A549 treated with Mapracorat at 1 μM for 4 hours (cell line): ENCODE results near the gene IHH. TPM values are rescaled to one million over a fixed set of nuclear protein-coding genes. Genes with fewer than 3 reads are reported as not detected.

Source experiments
- total RNA-seq: library from RNA; stranded (reverse); fragments of 200-300 nt; extraction: Qiagen RNA extraction; gene quantifications from 5 replicates; pipeline ENCODE4 v1.2.3, GENCODE V29; 2022

The IHH gene
- total RNA-seq, result 0.30 to 0.89 TPM (median 0.53 TPM) in 5 replicates

DNA sequence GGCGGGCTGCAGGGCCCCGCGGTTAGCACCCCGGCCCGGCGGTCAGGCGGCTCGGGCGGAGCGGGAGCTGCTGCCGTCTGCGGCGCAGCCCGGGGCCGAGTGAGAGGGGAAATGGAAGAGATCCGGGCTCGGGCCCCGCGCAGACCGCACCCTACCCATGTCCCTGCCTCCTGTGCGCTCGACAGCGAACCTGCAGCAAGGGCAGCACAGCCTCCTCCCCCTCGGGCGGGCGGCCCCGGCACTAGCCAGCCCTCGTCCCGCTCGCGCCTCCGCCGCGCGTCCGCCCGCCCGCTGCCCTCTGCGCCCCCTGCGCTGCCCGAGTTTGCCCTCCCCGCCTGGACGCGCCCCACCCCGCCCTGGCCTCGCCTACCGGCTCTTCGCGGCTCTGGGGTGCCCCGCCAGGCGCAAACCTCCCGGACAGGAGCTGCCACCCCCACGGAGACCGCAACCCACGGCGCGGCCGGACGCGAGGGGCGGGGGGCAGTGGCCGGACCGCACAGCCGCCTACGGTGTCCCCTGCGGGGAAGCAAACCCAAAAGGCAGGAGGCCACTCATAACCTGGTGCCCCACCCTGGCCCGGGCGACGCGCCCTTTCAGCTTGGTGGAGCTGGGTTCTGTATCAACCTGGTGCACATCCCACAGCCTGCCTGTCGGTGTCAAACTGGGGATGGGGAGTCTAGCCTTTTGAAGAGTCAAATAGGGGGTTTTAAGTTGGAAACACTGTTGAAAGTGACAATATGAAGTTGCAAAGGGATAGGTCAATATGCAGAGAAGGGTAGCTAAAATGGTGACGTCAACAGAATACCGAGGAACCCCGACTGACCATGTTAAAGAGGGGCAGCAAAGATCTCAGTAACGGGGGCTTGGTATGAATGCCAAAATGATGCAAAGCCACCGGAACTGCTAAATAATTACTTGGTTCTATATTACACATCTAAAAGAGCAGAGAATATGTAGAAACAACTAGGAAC, at the start of gene IHH:
TSS of gene IHH (minus strand) at position 101 of the 971 bp plus-strand sequence. CDS start 454 bp downstream, outside the sequence.

DNA sequence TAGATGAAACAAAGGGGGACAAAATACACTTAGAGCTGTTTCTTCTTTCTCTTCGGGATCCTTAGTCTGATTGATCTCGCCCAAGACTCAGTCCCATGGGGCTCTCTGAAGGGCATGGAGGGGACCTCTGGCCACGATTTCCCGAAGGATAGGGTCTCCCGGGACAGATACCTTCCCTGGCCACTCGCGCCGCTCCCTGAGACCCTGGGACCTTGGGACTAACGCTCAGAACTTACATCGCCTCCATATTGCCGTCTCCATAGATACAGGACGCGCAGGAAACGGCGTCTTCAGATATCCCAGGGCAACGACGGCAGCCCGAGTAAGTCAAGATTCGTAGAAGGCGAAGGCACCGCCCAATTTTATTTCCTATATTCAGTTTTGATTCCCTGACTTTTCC, 19.5 kb downstream of the IHH start, which contains the start of gene CFAP65:
TSS of gene CFAP65 (minus strand) at position 265 of the 400 bp plus-strand sequence. CDS start 2,468 bp downstream, outside the sequence.

Other genes starting within 250 kb of the IHH start
- not detected in 5 replicates for gene PRKAG3, start 229.1 kb downstream of the IHH start, total RNA-seq
- 0.12 to 0.29 TPM (median 0.19 TPM) in 5 replicates for gene WNT6, start 201.1 kb downstream of the IHH start, total RNA-seq
- gene WNT10A, start 180.1 kb downstream of the IHH start, total RNA-seq, result 0.10 to 0.16 TPM (median 0.12 TPM) in 4 of 5 replicates, not detected in the other
- 3.4 to 6.2 TPM (median 4.7 TPM) in 5 replicates for gene CDK5R2, start 101.3 kb downstream of the IHH start, total RNA-seq
- gene FEV, start 75.7 kb downstream of the IHH start, total RNA-seq, result not detected in 5 replicates
- gene CRYBA2, start 67.5 kb downstream of the IHH start, total RNA-seq, result not detected in 5 replicates
- gene CFAP65, start 19.4 kb downstream of the IHH start, total RNA-seq, result 0.12 to 0.48 TPM (median 0.29 TPM) in 5 replicates
- gene NHEJ1, start 99.9 kb upstream of the IHH start, total RNA-seq, result 15.0 to 17.9 TPM (median 17.1 TPM) in 5 replicates
- 0.59 to 1.1 TPM (median 0.86 TPM) in 5 replicates for gene SLC23A3, start 109.1 kb upstream of the IHH start, total RNA-seq
- 37.5 to 49.4 TPM (median 49.0 TPM) in 5 replicates for gene CNPPD1, start 116.0 kb upstream of the IHH start, total RNA-seq
- gene RETREG2, start 117.4 kb upstream of the IHH start, total RNA-seq, result 58.9 to 86.5 TPM (median 84.0 TPM) in 5 replicates
- 17.4 to 22.2 TPM (median 21.2 TPM) in 5 replicates for gene ZFAND2B, start 145.9 kb upstream of the IHH start, total RNA-seq
- 20.0 to 39.6 TPM (median 30.0 TPM) in 5 replicates for gene ABCB6, start 158.0 kb upstream of the IHH start, total RNA-seq
- gene ATG9A, start 168.7 kb upstream of the IHH start, total RNA-seq, result 38.4 to 49.5 TPM (median 43.9 TPM) in 5 replicates
- gene ANKZF1, start 168.9 kb upstream of the IHH start, total RNA-seq, result 13.6 to 19.8 TPM (median 16.9 TPM) in 5 replicates
- 5.3 to 7.4 TPM (median 5.5 TPM) in 5 replicates for gene GLB1L, start 184.5 kb upstream of the IHH start, total RNA-seq
- 28.7 to 32.1 TPM (median 29.8 TPM) in 5 replicates for gene STK16, start 184.6 kb upstream of the IHH start, total RNA-seq
- 0.13 to 0.28 TPM (median 0.18 TPM) in 4 of 5 replicates, not detected in the other for gene TUBA4B, start 192.3 kb upstream of the IHH start, total RNA-seq
- gene TUBA4A, start 193.0 kb upstream of the IHH start, total RNA-seq, result 250 to 402 TPM (median 282 TPM) in 5 replicates
- 32.8 to 43.6 TPM (median 40.5 TPM) in 5 replicates for gene DNAJB2, start 218.4 kb upstream of the IHH start, total RNA-seq
- 1.1 to 1.8 TPM (median 1.3 TPM) in 5 replicates for gene PTPRN, start 248.5 kb upstream of the IHH start, total RNA-seq